Kidney glomerular epithelial cell (primary cell): ENCODE results near the gene NEO1.
"Not testable (repeated sequence)": the region's sequence is repeated elsewhere in the genome, so short reads cannot be mapped to it uniquely, and the experiment has no call there.

ENCODE experiments used
- DNase-seq: peaks from one replicate; lab custom pipeline; 2025; lab: John Stamatoyannopoulos, UW

NEO1 gene

DNA sequence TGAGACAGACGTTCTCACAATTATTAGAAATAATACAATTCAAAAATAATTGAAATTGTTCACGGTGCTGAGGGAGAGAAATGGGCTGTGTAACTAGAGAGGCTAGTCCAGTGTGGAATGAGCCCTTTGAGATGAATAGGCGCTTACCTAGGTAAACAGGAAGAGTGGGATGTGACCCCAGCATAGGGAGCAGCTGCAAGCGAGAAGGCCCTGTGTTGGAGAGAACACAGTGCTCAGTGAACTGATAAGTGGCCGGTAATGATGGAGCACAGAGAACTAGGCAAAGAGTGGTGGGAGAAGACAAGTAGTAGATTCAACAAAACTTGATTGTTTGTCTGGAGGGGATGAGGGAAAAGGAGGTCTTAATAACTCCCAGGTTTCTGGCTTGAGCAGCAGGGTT, 212.6 kb downstream of the NEO1 start:
- no peak for DNase-seq

GRCh38 chr15:73265536-73266153, 213.4 kb downstream of the NEO1 start:
- peak; percentile 1 for DNase-seq

GRCh38 chr15:73268457-73268856, 216.2 kb downstream of the NEO1 start:
- no peak for DNase-seq

DNA sequence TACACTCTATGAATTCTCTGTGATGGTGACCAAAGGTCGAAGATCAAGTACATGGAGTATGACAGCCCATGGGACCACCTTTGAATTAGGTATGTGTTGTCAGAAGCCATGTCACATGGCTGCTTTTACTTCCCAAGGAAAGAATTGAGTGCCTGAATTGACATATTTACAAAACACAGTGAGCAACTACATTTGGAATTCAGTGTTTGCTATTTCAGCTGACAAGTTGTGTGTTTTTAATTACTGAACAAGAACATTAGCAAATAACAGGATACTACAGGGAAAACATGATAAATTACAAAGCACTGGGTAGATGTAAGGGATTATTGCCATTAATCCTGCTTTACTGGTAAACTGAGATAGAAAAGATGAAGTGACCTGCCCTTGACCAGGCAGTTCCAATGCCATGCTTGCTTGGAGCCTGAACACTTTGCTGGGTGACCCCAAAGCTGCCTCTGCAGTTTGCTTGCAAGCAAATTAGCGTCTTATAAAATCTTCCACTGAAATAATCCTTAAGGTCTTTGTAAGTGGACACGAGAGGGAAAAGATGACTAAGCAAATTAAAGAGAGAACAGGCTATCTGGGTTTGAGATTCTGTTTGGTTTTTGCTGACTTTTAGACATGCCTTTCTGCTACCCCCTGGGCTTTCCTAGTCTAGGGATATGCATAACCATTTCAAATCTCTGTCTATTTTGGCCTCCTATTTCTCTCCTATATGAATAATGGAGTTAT, 218.3 kb downstream of the NEO1 start:
- DNase-seq, result no peak

- DNase-seq, result peak; percentile 31
Observed at GRCh38 chr15:73273181-73274002, 221.1 kb downstream of the NEO1 start.

DNA sequence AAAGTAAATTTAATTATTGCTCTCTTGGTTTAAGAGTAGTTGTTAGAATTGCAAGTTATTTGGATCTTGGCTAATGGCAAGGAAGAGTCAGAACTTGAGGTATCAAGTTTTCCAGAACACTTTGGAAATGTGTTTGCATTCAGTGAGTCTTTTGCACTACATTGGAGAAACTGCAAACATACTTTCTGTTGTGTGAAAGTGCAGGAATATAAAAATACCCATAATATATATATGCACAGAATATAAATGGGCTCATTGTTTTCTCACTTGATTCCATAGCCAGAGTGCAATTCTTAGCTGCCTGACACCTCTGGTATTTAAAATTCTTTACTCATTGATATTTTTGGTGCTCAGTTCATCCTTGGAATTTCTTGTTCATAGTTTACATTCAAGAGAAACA, 223.6 kb downstream of the NEO1 start:
- no peak for DNase-seq

- DNase-seq, result no peak
Observed at GRCh38 chr15:73282567-73283365, 230.5 kb downstream of the NEO1 start.

DNA sequence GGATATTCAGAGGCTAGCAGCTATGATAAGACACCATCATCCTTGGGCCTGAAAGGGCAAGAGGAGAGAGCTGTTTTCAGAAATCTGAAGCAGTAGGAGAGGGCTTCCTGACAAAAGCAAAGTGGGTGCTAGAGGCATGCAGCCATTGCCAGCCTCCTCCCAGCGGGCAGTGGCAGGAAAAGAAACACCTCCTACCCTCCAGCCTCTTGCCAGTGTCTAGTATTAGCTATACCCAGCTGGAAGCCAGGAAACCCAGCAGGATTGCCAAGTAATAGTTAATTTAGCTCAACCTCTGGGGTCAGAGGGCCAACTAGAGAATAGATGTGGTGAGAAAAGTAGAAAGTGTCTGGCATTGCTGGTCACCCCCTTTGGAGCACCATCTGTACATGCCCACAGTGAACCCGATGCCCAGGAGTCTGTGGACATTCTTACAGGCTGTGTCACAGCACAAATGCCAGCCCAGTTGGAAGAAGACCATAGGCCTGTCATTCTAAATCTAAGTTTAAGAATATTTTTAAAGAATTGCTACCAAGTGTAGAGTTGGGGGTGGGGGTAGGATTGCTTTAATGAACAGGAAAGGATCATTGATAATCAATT, 231.2 kb downstream of the NEO1 start:
- DNase-seq, result no peak

DNA sequence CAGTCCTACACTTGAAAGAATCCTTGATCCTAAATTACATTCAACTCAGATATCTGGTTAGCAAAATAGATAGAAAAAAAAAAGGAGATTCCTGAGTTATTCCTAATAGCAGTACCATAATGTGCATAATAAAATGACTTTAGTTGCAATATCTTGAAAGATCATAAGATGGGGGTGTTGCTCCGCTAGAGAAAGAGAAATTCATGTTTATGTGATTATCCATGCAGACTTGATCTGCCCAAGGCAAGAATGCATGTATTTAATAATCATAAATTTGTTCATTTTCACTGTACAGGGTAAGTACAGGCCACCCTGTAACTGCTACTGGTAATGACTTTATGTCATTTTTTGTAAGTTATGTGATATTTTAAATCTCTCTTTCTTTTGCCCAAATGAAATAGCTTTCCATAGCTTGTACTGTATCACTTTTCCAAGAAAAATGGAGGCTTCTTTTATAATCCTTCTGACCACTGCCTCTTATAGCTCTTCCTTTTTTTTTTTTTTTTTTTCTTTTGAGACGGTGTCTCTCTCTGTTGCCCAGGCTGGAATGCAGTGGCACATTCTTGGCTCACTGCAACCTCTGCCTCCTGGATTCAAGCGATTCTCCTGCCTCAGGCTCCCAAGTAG, 231.9 kb downstream of the NEO1 start:
- DNase-seq, result no peak

- no peak for DNase-seq
Observed at GRCh38 chr15:73286311-73286710, 234.0 kb downstream of the NEO1 start.

GRCh38 chr15:73287019-73287418, 234.8 kb downstream of the NEO1 start:
- DNase-seq, result no peak

- no peak for DNase-seq
Observed at GRCh38 chr15:73291441-73291840, 239.2 kb downstream of the NEO1 start.

GRCh38 chr15:73293773-73294172, 241.5 kb downstream of the NEO1 start:
- no peak for DNase-seq

- no peak for DNase-seq
Observed at GRCh38 chr15:73295630-73296286, 243.5 kb downstream of the NEO1 start.

GRCh38 chr15:73296609-73297353, 244.5 kb downstream of the NEO1 start:
- no peak for DNase-seq

DNA sequence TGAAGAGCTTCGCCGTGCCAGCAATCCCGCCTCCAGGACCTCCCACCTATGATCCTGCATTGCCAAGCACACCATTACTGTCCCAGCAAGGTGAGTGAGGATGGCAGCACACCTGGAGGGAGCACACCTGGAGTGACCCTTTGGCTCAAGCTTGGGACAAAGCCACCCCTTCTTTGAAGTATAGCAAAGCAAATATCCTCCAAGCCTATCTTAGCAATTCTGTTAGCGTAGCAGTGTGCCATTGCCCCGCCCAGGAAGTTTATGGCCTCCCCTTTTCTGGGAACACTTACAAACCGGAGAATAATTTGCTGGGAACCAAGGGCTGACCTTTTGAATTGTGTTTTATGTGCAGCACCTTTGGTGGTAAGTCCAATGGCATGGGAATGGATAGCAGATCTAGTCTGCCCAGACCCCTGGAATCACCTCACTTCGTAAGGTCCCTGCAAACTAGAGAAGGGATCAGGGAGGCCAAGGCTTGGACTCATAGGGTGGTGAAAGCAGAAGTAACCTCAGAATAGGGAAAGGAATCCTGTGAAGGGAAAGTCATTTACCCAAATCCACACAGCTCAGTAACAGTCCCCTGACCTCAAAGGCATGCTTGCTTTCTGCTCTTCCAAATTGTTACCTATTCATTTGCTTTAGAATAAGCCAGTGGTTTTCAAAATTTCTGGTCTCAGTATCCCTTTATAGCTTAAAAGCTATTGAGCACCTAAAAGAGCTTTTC, 246.4 kb downstream of the NEO1 start:
- DNase-seq, result no peak

DNA sequence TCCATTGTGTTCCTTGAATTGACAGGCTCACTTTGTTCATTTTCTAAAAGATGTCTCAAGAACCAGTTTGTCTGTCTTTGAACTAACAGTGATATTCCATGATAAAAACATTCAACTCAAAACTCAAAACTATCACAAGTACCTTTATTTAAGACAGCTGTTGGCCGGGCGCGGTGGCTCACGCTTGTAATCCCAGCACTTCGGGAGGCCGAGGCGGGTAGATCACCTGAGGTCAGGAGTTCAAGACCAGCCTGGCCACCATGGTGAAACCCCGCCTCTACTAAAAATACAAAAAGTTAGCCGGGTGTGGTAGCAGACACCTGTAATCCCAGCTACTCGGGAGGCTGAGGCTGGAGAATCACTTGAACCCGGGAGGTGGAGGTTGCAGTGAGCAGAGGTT, 248.0 kb downstream of the NEO1 start:
- not testable (repeated sequence) for DNase-seq

DNA sequence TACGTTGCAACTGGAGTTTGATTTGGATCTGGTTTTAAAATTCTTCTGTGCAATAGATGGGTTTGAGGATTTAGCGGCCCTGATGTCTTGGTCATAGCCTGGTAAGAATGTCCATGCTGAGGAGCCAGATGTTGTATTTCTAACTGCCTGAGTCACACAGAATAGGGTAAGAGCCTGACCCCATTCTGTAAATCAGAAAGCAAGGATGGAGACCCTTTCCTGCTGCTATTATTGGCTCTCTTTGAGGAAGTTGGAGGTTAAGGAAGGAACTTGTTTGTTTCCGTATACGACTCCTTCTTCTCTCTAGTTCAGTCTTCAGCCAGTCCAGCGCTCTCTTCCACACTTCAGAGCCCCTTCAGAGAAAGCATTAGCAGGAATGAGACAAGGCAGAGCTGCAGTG, 251.4 kb downstream of the NEO1 start:
- no peak for DNase-seq
